H1 (cell line): Measurements from ENCODE around the gene ELFN2. TPM values are rescaled to one million over a fixed set of nuclear protein-coding genes. Genes with fewer than 3 reads are reported as not detected.

ENCODE experiments used
- CTCF ChIA-PET: fragments of 300-600 bp; sonication (Branson Sonifier 250); formaldehyde crosslinking; loops from one replicate; lab custom pipeline; 2021; ENCODE audit not compliant: partially characterized antibody; lab: Charles Lee
- POLR2A ChIA-PET: fragments of 300-600 bp; sonication (Branson Sonifier 250); formaldehyde crosslinking; loops from one replicate; lab custom pipeline; 2021; ENCODE audit warnings: inconsistent platforms; ENCODE audit not compliant: partially characterized antibody; lab: Charles Lee
- DNase-seq, 2 experiments: peaks; one replicate each; pipeline versions ENCODE4 v3.0.0 to v3.0.0-alpha.2; 2010 to 2022; ENCODE audit warnings: low spot score in 2 of 2, low read depth in 1 of 2, mixed read lengths in 1 of 2
- FAIRE-seq: peaks from 2 replicates; lab custom pipeline; 2011; peaks lifted over from hg19 to GRCh38; lab: Jason Lieb, UNC
- H2AFZ ChIP-seq: 2 replicates; pipeline ENCODE4 v1.8.1; 2012; ENCODE audit warnings: low read length, inconsistent platforms
- H2AK5ac ChIP-seq: 2 replicates; pipeline ENCODE4 v1.6.1; 2013; ENCODE audit warnings: low read depth, low read length
- H2BK120ac ChIP-seq: replicated peaks from 2 replicates; pipeline ENCODE3; 2013; ENCODE audit warnings: low read depth, low read length, inconsistent platforms
- H2BK12ac ChIP-seq: 2 replicates; pipeline ENCODE4 v1.6.1; 2013; ENCODE audit warnings: low read depth, low read length
- H2BK15ac ChIP-seq: 2 replicates; pipeline ENCODE4 v1.6.1; 2013; ENCODE audit warnings: low read length
- H2BK20ac ChIP-seq: 2 replicates; pipeline ENCODE4 v1.6.1; 2013; ENCODE audit warnings: low read length
- H2BK5ac ChIP-seq: 2 replicates; pipeline ENCODE4 v1.6.1; 2013; ENCODE audit warnings: low read depth, low read length
- H3K14ac ChIP-seq: 2 replicates; pipeline ENCODE4 v1.6.1; 2013; ENCODE audit warnings: inconsistent platforms; ENCODE audit not compliant: insufficient read length
- H3K18ac ChIP-seq: 2 replicates; pipeline ENCODE4 v1.6.1; 2013; ENCODE audit warnings: low read length; ENCODE audit errors: extremely low read depth
- H3K23ac ChIP-seq: 2 replicates; pipeline ENCODE4 v1.6.1; 2013; ENCODE audit warnings: inconsistent platforms; ENCODE audit not compliant: insufficient read length
- H3K23me2 ChIP-seq: 2 replicates; pipeline ENCODE4 v1.6.1; 2013; ENCODE audit warnings: low read depth, low read length
- H3K27ac ChIP-seq: 2 replicates; pipeline ENCODE4 v1.6.1; 2011; ENCODE audit warnings: low read depth, low read length, inconsistent platforms
- H3K27me3 ChIP-seq, 4 experiments: replicated peaks in 1 of 4; 1 replicate in 1 of 4; 2 replicates in 3 of 4; pipeline versions ENCODE4 v1.6.1 to v1.8.1; 2011 to 2013; ENCODE audit warnings: low read length in 3 of 4, mild to moderate bottlenecking in 3 of 4, inconsistent platforms in 2 of 4, mixed read lengths in 2 of 4, moderate library complexity in 1 of 4; ENCODE audit not compliant: control insufficient read depth in 3 of 4, insufficient read depth in 3 of 4; ENCODE audit errors: extremely low read depth in 1 of 4
- H3K36me3 ChIP-seq, 4 experiments: 2 replicates each; pipeline versions ENCODE4 v1.6.1 to v1.8.1; 2011 to 2013; ENCODE audit warnings: mild to moderate bottlenecking in 4 of 4, low read length in 3 of 4, moderate library complexity in 2 of 4, control low read depth in 1 of 4, inconsistent platforms in 1 of 4; ENCODE audit not compliant: insufficient read depth in 4 of 4, control insufficient read depth in 2 of 4
- H3K4ac ChIP-seq: replicated peaks from 2 replicates; pipeline ENCODE3; 2013; ENCODE audit warnings: low read length, low read depth, mixed read lengths, inconsistent platforms; ENCODE audit not compliant: insufficient read length
- H3K4me1 ChIP-seq, 4 experiments: replicated peaks in 1 of 4; 1 replicate in 1 of 4; 2 replicates in 3 of 4; pipeline versions ENCODE4 v1.6.1 to v1.8.1; 2011 to 2013; ENCODE audit warnings: low read length in 3 of 4, inconsistent platforms in 2 of 4, mixed read lengths in 1 of 4; ENCODE audit not compliant: insufficient read depth in 4 of 4, control insufficient read depth in 3 of 4
- H3K4me2 ChIP-seq, 2 experiments: 2 replicates each; pipeline versions ENCODE4 v1.6.1 to v1.8.1; 2011 to 2013; ENCODE audit warnings: low read depth in 2 of 2, low read length in 2 of 2, control low read depth in 1 of 2, inconsistent platforms in 1 of 2, mild to moderate bottlenecking in 1 of 2; ENCODE audit not compliant: insufficient read depth in 1 of 2
- H3K4me3 ChIP-seq, 4 experiments: fragments of 200-600, 300-600 bp in 1 of 4; sonication (generic), shearing (Covaris generic), sonication (Bioruptor Twin) in 1 of 4; 2 replicates each; pipeline versions ENCODE4 v1.5.1 to v1.8.1; 2011 to 2016; ENCODE audit warnings: low read length in 4 of 4, low read depth in 3 of 4, control low read depth in 2 of 4, inconsistent platforms in 2 of 4, mild to moderate bottlenecking in 2 of 4, mixed read lengths in 1 of 4, moderate library complexity in 1 of 4; ENCODE audit not compliant: insufficient read depth in 2 of 4; ENCODE audit errors: extremely low read depth in 1 of 4
- H3K56ac ChIP-seq: replicated peaks from 2 replicates; pipeline ENCODE3; 2013; ENCODE audit warnings: low read depth, mild to moderate bottlenecking, mixed read lengths, low read length, inconsistent platforms; ENCODE audit not compliant: insufficient read length
- H3K79me1 ChIP-seq: 2 replicates; pipeline ENCODE4 v1.6.1; 2013; ENCODE audit warnings: low read depth, low read length, control low read depth
- H3K79me2 ChIP-seq, 2 experiments: 2 replicates each; pipeline versions ENCODE4 v1.6.1 to v1.8.1; 2012 to 2013; ENCODE audit warnings: low read length in 2 of 2, mild to moderate bottlenecking in 2 of 2, inconsistent platforms in 1 of 2; ENCODE audit not compliant: insufficient read depth in 2 of 2, control insufficient read depth in 1 of 2
- H3K9ac ChIP-seq, 4 experiments: replicated peaks in 1 of 4; 1 replicate in 1 of 4; 2 replicates in 3 of 4; pipeline versions ENCODE4 v1.6.1 to v1.8.1; 2011 to 2013; ENCODE audit warnings: low read depth in 3 of 4, low read length in 3 of 4, control low read depth in 2 of 4, mild to moderate bottlenecking in 2 of 4, moderate library complexity in 2 of 4, inconsistent platforms in 1 of 4; ENCODE audit errors: extremely low read depth in 1 of 4
- H3K9me3 ChIP-seq, 2 experiments: 2 replicates each; pipeline versions ENCODE4 v1.6.1 to v1.8.1; 2012 to 2013; ENCODE audit warnings: mild to moderate bottlenecking in 2 of 2, moderate library complexity in 2 of 2, control low read depth in 1 of 2, inconsistent platforms in 1 of 2, low read depth in 1 of 2, low read length in 1 of 2, mixed read lengths in 1 of 2; ENCODE audit not compliant: insufficient read depth in 2 of 2
- H4K20me1 ChIP-seq, 2 experiments: replicated peaks in 1 of 2; 2 replicates each; pipeline versions ENCODE3 to v1.8.1; 2011 to 2013; ENCODE audit warnings: inconsistent platforms in 2 of 2, low read length in 2 of 2, mild to moderate bottlenecking in 1 of 2; ENCODE audit not compliant: insufficient read depth in 2 of 2, control insufficient read depth in 1 of 2
- H4K5ac ChIP-seq: 2 replicates; pipeline ENCODE4 v1.6.1; 2013; ENCODE audit warnings: low read length, low read depth, mixed read lengths, inconsistent platforms; ENCODE audit not compliant: insufficient read length
- H4K8ac ChIP-seq: 2 replicates; pipeline ENCODE4 v1.8.0; 2013; ENCODE audit warnings: mild to moderate bottlenecking, moderate library complexity, low read length, inconsistent platforms; ENCODE audit not compliant: insufficient read depth; ENCODE audit errors: extremely low read depth
- H4K91ac ChIP-seq: replicated peaks from 2 replicates; pipeline ENCODE3; 2013; ENCODE audit warnings: low read length, mixed read lengths, inconsistent platforms; ENCODE audit not compliant: insufficient read length
- BRCA1 ChIP-seq: IDR thresholded peaks from 2 replicates; pipeline ENCODE4 v1.6.1; 2012; ENCODE audit warnings: low read depth, low read length, improper control_type of control experiment
- CEBPB ChIP-seq: IDR thresholded peaks from 2 replicates; pipeline ENCODE4 v1.6.1; 2012; ENCODE audit warnings: low read depth, low read length
- CTBP2 ChIP-seq: IDR thresholded peaks from 2 replicates; pipeline ENCODE4 v1.7.0; 2011; ENCODE audit warnings: borderline replicate concordance, mild to moderate bottlenecking, moderate library complexity, mixed read lengths, low read length; ENCODE audit not compliant: insufficient read depth, insufficient read length
- EGR1 ChIP-seq: IDR thresholded peaks from 2 replicates; pipeline ENCODE4 v1.6.1; 2011; ENCODE audit warnings: low read depth, low read length, borderline replicate concordance
- EP300 ChIP-seq, 2 experiments: IDR thresholded peaks; 1 replicate in 1 of 2; 2 replicates in 1 of 2; pipeline ENCODE4 v1.6.1; 2011 to 2012; ENCODE audit warnings: low read depth in 2 of 2, low read length in 2 of 2, mild to moderate bottlenecking in 2 of 2, borderline replicate concordance in 1 of 2, inconsistent platforms in 1 of 2, moderate library complexity in 1 of 2
- FOSL1 ChIP-seq: IDR thresholded peaks from 2 replicates; pipeline ENCODE4 v1.6.1; 2011; ENCODE audit warnings: mild to moderate bottlenecking, low read depth, low read length, moderate library complexity; ENCODE audit not compliant: insufficient read depth
- HDAC6 ChIP-seq: IDR thresholded peaks from one replicate; pipeline ENCODE4 v1.7.1; 2012; ENCODE audit warnings: low read depth, mild to moderate bottlenecking, inconsistent platforms, low read length, moderate library complexity
- JUN ChIP-seq: IDR thresholded peaks from 2 replicates; pipeline ENCODE4 v1.6.1; 2011; ENCODE audit warnings: low read depth, mild to moderate bottlenecking, improper control_type of control experiment, low read length
- NRF1 ChIP-seq: IDR thresholded peaks from 2 replicates; pipeline ENCODE4 v1.6.1; 2011; ENCODE audit warnings: mild to moderate bottlenecking, low read depth, low read length, improper control_type of control experiment
- SP4 ChIP-seq: IDR thresholded peaks from 2 replicates; pipeline ENCODE4 v1.6.1; 2012; ENCODE audit warnings: low read length, inconsistent platforms
- SRF ChIP-seq: IDR thresholded peaks from 2 replicates; pipeline ENCODE4 v1.6.1; 2011; ENCODE audit warnings: mild to moderate bottlenecking, low read depth, low read length, moderate library complexity
- whole genome bisulfite sequencing, 2 experiments: shearing (Covaris generic) in 1 of 2; methylation state at CpG; one replicate each; pipeline versions ENCODE4 v1.1.6 to v1.1.7; 2013 to 2015; ENCODE audit warnings: low lambda C conversion rate in 2 of 2, mixed read lengths in 2 of 2, inconsistent platforms in 1 of 2, low coverage in 1 of 2, missing lambda C conversion rate in 1 of 2; ENCODE audit not compliant: insufficient replicate concordance in 2 of 2, insufficient coverage in 1 of 2, insufficient read length in 1 of 2; ENCODE audit errors: extremely low coverage in 1 of 2, missing lambda C conversion rate in 1 of 2; 5-methylcytosine and 5-hydroxymethylcytosine counted together
- polyA plus RNA-seq, 7 experiments: library from polyadenylated mRNA; depleted of rRNA in 3 of 7; stranded (reverse) in 5 of 7; unstranded in 2 of 7; fragments of >200 nt in 5 of 7; fragments of 200-250 nt in 2 of 7; gene quantifications; 1 replicate in 5 of 7; 2 replicates in 1 of 7; 4 replicates in 1 of 7; pipeline versions ENCODE4 v1.2.1 to v1.2.3, GENCODE V29; 2011 to 2013; ENCODE audit warnings: missing spikeins in 2 of 7, mixed read lengths in 2 of 7
- total RNA-seq: library from RNA; stranded (reverse); fragmentation: NEBNext Ultra II Directional; extraction: Animal tissue kit (Norgen Biotek cat#: 25700); gene quantifications from 2 replicates; pipeline ENCODE4 v1.2.1, GENCODE V29; 2021
- TF ChIP-seq, protein P1 (sequence below): IDR thresholded peaks from 2 replicates; pipeline ENCODE4 v1.6.1; 2012; ENCODE audit warnings: inconsistent platforms
- TF ChIP-seq, protein P2 (sequence below): IDR thresholded peaks from 2 replicates; pipeline ENCODE4 v1.6.1; 2011; ENCODE audit warnings: low read length, improper control_type of control experiment

Gene ELFN2
- total and polyA plus RNA-seq, 2 of the 8 experiments (the other 6 are each of a cell fraction or from before 2014, with no cell fraction given): 0.63 to 0.88 TPM

DNA sequence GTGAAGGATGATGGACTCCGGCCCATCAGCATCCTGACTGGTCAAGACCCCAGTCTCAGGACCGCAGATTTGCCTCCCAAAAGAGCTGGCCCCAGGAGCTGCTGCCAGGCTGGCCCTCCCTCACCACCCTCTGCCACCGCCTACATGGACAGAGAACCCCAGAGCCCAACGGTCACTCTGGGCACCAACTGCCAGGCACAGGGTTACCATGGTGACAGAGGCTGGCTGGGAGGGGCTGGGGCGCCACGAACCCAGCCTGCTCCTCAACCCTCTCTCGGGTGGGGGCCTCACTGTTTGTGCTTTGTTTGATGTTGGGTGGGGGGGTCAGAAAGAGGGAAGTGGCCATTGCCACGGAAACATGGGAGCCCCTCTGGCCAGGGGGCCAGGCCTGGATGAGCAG, 55.8 kb downstream of the ELFN2 start:
- no peak overlapping the region for H2BK12ac ChIP-seq
- no peak overlapping the region for H4K8ac ChIP-seq
- H2AK5ac ChIP-seq: no peak overlapping the region
- H3K9ac ChIP-seq: no peak overlapping the region
- no peak overlapping the region for H2BK20ac ChIP-seq
- H3K4me2 ChIP-seq: no peak overlapping the region
- no peak overlapping the region for H3K23ac ChIP-seq
- no peaks in the 10 kb centered on the region for H4K20me1 ChIP-seq
- no peak overlapping the region for H3K4ac ChIP-seq
- H3K9me3 ChIP-seq: no peaks in the 10 kb centered on the region
- WGBS, 2 experiments: 93% methylated on average over 7 of the region's 8 CpGs; no CpG with 5 or more reads in 1 of the 2 experiments
- POLR2A ChIA-PET: no interaction called here
- no peak overlapping the region for H3K18ac ChIP-seq
- H3K56ac ChIP-seq: no peak overlapping the region
- CTCF ChIA-PET: interaction anchor here (0.5 to 2.7 kb wide), 7 partner anchors 11 to 562 kb away, joined by 3 to 6 read pairs (median 4); no protein-coding TSS in a partner anchor
- H2BK120ac ChIP-seq: no peak overlapping the region
- H2AFZ ChIP-seq: no peak overlapping the region
- H3K4me1 ChIP-seq: peaks cover 0 to 11% (median 7%) of the 10 kb centered on the region in 4 experiments; a peak in 5 of 7 replicates
- H3K27me3 ChIP-seq: no peaks in the 10 kb centered on the region; a peak in 1 of 7 replicates
- H3K79me1 ChIP-seq: no peaks in the 10 kb centered on the region
- DNase-seq (no peak), FAIRE-seq (no peak)
- no peak overlapping the region for H2BK15ac ChIP-seq
- H3K36me3 ChIP-seq: no peaks in the 10 kb centered on the region
- no peaks in the 10 kb centered on the region for H3K23me2 ChIP-seq
- no peak overlapping the region for H4K5ac ChIP-seq
- no peak overlapping the region for H2BK5ac ChIP-seq
- H3K14ac ChIP-seq: no peak overlapping the region
- no peak overlapping the region for H4K91ac ChIP-seq
- no peak overlapping the region for H3K27ac ChIP-seq
- H3K79me2 ChIP-seq: no peaks in the 10 kb centered on the region
- H3K4me3 ChIP-seq: no peak overlapping the region
- no peak for TF ChIP-seq BRCA1
- TF ChIP-seq SRF: no peak
- TF ChIP-seq CEBPB: no peak
- TF ChIP-seq FOSL1: no peak
- TF ChIP-seq CTBP2: no peak
- no peak for TF ChIP-seq SP4
- no peak for TF ChIP-seq HDAC6
- TF ChIP-seq, protein P1, sequence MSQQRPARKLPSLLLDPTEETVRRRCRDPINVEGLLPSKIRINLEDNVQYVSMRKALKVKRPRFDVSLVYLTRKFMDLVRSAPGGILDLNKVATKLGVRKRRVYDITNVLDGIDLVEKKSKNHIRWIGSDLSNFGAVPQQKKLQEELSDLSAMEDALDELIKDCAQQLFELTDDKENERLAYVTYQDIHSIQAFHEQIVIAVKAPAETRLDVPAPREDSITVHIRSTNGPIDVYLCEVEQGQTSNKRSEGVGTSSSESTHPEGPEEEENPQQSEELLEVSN: no peak
- TF ChIP-seq, protein P2, sequence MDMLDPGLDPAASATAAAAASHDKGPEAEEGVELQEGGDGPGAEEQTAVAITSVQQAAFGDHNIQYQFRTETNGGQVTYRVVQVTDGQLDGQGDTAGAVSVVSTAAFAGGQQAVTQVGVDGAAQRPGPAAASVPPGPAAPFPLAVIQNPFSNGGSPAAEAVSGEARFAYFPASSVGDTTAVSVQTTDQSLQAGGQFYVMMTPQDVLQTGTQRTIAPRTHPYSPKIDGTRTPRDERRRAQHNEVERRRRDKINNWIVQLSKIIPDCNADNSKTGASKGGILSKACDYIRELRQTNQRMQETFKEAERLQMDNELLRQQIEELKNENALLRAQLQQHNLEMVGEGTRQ: no peak
- TF ChIP-seq EGR1: no peak
- no peak for TF ChIP-seq JUN
- no peak for TF ChIP-seq EP300 (IDR thresholded peaks at IDR 0.05; ENCODE audit: borderline replicate concordance in 1 of 2, low read depth in 2 of 2, low read length in 2 of 2)
- no peak for TF ChIP-seq NRF1
